22Rv1 (cell line): ENCODE measurements around the gene PRKD1.

ENCODE experiments used
- H3K27ac ChIP-seq: fragments of 450-650 bp; 2 replicates; pipeline ENCODE4 v1.5.1; 2017
- CTCF ChIP-seq: fragments of 450-650 bp; IDR thresholded peaks from 2 replicates; pipeline ENCODE4 v1.5.1; 2017; ENCODE audit warnings: mild to moderate bottlenecking
- ZFX ChIP-seq: fragments of 450-650 bp; IDR thresholded peaks from 2 replicates; pipeline ENCODE4 v1.6.1; 2017; ENCODE audit warnings: antibody characterized with exemption, borderline replicate concordance

PRKD1 gene

GRCh38 chr14:29722831-29723230, 204.8 kb downstream of the PRKD1 start:
- H3K27ac ChIP-seq = no peak overlapping the region
- TF ChIP-seq ZFX = no peak
- TF ChIP-seq CTCF = no peak

GRCh38 chr14:29721586-29721985, 206.1 kb downstream of the PRKD1 start:
- no peak overlapping the region for H3K27ac ChIP-seq
- TF ChIP-seq CTCF = no peak
- no peak for TF ChIP-seq ZFX

- TF ChIP-seq ZFX (no peak), CTCF (no peak)
- no peak overlapping the region for H3K27ac ChIP-seq
These were observed 209.7 kb downstream of the PRKD1 start for GRCh38 chr14:29717901-29718300.

GRCh38 chr14:29716150-29716549, 211.5 kb downstream of the PRKD1 start:
- no peak overlapping the region for H3K27ac ChIP-seq
- TF ChIP-seq ZFX (no peak), CTCF (no peak)

- H3K27ac ChIP-seq = no peak overlapping the region
- TF ChIP-seq ZFX = no peak
- TF ChIP-seq CTCF = no peak
These were observed 215.0 kb downstream of the PRKD1 start for GRCh38 chr14:29712601-29713000.

GRCh38 chr14:29710015-29710414, 217.6 kb downstream of the PRKD1 start:
- H3K27ac ChIP-seq = no peak overlapping the region
- TF ChIP-seq ZFX (no peak), CTCF (peak; percentile 44)

- TF ChIP-seq ZFX = no peak
- TF ChIP-seq CTCF = no peak
- H3K27ac ChIP-seq = no peak overlapping the region
These were observed 218.2 kb downstream of the PRKD1 start for GRCh38 chr14:29709490-29709889.
